Ramos (cell line): ENCODE measurements around the gene RIOK1.
"Not testable (repeated sequence)": the region's sequence is repeated elsewhere in the genome, so short reads cannot be mapped to it uniquely, and the experiment has no call there.

ENCODE experiments used
- in situ Hi-C: fragments of 300-500 bp; cut with MboI; formaldehyde crosslinking; loops from one replicate; pipeline ENCODE4 v1.14.3; 2022; ENCODE audit warnings: low sequenced_read_pairs; ENCODE audit not compliant: unreplicated experiment

Gene RIOK1

GRCh38 chr6:7389451-7390225, at the start of gene RIOK1, which contains the start of gene CAGE1:
TSS of gene RIOK1 (plus strand) at chr6:7389808. CDS start at chr6:7390003, 195 bp downstream.
TSS of gene CAGE1 (minus strand) at chr6:7389742. CDS start at chr6:7387173, 2,569 bp downstream.
- in situ Hi-C loops, result no loop called here

DNA sequence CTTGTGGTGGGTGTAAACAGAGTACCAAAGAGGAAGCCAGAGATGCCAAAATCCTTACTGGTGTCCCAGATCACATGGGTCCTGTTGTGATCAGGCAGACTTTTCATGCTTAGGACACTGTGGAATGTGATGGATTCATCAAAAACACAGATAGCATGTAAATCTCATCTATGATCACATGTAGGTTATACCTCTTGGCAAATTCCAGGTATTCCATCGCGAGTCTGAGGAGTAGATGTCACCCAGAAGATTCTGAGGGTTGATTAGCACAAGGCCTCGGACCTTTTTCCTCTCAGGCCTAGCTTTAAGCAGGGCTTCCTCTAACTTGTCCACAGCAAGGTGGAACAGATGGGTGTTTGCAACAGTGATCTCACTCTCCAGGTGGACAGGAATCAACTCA, 48.3 kb upstream of the RIOK1 start:
- in situ Hi-C loops, result no loop called here

DNA sequence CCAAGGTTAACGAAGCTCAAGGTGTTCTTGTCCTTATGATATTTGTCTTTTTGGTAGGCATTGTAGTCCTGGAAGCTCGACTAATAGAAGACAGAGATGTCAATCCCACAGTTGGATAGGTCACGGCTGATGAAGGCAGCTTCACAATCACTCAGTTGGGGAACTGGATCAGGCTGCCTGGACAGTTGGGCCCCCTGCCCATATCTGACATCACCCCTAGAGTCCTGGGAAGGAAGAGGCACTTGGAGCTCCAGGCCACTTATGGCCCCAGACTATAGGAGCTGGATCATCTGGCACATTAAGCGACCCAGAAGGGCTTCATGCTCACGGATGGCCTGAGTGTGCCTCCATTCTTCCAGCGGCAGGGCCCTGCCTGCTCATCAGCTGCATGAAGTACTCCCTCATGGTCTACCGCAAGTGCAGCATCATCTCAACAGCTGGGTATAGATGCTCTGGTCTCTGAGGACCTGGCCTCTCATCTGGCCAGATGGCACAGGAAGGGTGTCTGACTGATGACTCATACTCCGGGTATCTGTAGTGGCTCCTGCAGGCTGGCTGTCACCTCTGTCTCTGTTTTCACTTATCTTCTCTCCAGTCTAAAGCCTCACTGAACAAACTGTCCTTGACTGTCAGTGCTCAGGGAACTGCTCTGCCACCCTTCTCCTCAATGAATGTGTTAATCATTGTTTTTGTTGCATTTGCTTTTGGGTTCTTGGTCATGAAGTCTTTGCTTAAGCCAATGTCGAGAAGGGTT, 47.4 kb upstream of the RIOK1 start:
- in situ Hi-C loops, result no loop called here

- in situ Hi-C loops, result no loop called here
Measured at GRCh38 chr6:7343546-7344475, 45.8 kb upstream of the RIOK1 start.

GRCh38 chr6:7344773-7345450, 44.7 kb upstream of the RIOK1 start:
- in situ Hi-C loops, result not testable (repeated sequence)

DNA sequence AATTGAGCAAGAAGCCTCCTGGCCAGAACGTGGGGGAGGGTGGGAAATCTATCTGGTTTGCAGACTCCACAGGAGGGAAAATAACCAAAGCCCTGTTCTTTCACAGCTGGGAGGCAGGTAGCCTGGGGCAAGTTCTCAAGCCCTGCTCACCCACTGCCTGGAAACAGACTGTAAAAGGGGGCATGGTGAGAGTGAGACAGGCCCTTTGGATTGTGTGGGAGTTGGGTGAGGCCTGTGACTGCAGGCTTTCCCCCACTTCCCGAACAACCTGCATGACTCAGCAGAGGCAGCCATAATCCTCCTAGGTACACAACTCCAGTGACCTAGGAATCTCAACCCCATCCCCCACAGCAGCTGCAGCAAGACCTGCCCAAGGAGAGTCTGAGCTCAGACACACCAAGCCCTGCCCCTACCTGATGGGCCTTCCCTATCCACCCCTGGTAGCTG, 42.0 kb upstream of the RIOK1 start:
- in situ Hi-C loops, result not testable (repeated sequence)

- in situ Hi-C loops, result not testable (repeated sequence)
Measured at GRCh38 chr6:7350591-7350990, 39.0 kb upstream of the RIOK1 start.

DNA sequence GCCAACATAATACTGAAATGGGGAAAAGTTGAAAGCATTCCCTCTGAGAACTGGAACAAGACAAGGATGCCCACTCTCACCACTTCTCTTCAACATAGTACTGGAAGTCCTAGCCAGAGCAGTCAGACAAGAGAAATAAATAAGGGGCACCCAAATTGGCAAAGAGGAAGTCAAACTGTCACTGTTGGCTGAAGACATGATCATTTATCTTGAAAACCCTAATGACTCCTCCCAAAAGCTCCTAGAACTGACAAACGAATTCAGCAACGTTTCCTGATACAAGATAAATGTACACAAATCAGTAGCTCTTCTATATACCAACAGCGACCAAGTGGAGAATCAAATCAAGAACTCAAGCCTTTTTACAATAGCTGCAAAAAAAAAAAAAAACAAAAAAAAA, 37.7 kb upstream of the RIOK1 start:
- in situ Hi-C loops, result not testable (repeated sequence)

DNA sequence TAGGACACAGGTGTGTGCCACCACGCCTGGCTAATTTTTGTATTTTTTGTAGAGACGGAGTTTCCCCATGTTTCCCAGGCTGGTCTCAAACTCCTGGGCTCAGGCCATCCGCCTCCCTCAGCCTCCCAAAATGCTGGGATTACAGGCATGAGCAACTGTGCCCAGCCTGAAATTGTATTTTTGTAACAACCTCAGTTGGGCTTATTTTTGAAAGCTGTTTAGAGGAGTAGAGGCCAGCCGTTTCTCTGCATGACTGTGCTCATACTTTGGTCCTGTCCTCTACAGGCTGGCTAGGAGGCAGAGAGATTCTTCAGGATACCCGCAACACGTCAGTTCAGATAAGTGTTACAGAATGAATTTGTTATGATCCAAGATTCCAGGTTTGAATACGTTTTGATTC, 22.2 kb upstream of the RIOK1 start:
- in situ Hi-C loops, result no loop called here

DNA sequence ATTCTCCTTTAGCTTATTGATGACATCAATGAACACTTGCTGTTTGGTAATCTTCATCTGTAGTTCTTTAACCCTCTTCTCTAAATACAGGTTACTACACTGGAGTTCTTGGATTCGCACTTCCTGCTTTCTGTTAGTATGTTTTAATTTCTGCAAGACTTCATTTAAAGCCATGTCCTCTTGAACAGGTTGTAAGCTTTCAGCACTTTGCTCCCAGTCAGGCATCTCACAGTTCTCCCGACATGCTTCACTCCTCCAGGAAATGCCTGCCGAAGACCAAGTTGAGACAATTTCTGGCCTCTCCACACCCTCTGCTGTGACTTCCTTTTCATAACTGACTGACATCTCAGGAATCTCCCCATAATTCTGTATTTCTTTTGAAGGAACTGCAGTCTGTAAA, 15.9 kb upstream of the RIOK1 start:
- in situ Hi-C loops, result no loop called here

- in situ Hi-C loops, result no loop called here
Measured at GRCh38 chr6:7377961-7378360, 11.6 kb upstream of the RIOK1 start.

- in situ Hi-C loops, result no loop called here
Measured at GRCh38 chr6:7378740-7379139, 10.9 kb upstream of the RIOK1 start.

- in situ Hi-C loops, result no loop called here
Measured at GRCh38 chr6:7381092-7381491, 8.5 kb upstream of the RIOK1 start.

GRCh38 chr6:7389162-7389450, 502 bp upstream of the RIOK1 start:
- in situ Hi-C loops, result no loop called here

GRCh38 chr6:7390226-7390878, 744 bp downstream of the RIOK1 start:
- in situ Hi-C loops, result no loop called here

DNA sequence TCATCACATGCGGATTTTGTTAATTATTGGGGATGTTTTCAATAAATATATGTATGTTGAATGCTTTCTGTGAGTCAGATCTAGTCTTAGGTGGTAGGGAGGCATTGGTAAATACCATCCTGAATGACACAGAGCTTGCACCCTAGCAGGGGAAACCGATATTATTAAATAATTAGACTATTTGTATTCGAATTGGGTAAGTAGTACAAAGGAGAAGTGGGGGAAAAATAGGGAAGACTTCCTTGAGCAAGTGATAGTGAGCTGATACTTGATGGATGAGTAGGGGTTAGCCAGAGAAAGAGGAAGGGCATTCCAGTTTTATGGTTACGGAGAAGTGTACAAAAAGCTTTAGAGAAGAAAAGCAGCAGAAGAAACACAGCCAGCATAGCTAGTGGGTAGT, 1.5 kb downstream of the RIOK1 start:
- in situ Hi-C loops, result no loop called here

GRCh38 chr6:7392402-7392801, 2.8 kb downstream of the RIOK1 start:
- in situ Hi-C loops, result no loop called here

- in situ Hi-C loops, result no loop called here
Measured at GRCh38 chr6:7401075-7401474, 11.5 kb downstream of the RIOK1 start.

- in situ Hi-C loops, result no loop called here
Measured at GRCh38 chr6:7402716-7403115, 13.1 kb downstream of the RIOK1 start.

DNA sequence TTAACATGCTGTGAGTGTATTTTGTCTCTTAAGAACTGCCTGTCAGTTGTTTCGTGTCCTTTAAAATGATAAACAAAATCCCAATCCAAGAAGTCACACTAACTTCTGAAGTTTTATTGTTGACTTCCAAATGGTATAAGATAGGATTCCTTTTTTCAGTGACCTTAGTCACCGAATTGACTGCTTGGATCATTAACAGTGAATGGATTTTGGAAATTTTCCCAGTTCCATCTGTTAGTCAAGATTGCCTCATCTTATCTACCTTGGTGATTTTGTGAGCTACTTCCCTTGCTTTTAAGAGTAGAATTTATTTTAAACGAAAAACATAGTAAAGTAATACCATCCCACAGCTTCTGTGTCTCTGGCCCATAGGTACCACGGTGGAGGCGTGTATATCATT, 14.9 kb downstream of the RIOK1 start:
- in situ Hi-C loops, result no loop called here
